Osteocyte (in vitro differentiated cells): ENCODE results near the gene IFNL4. TPM values are rescaled to one million over a fixed set of nuclear protein-coding genes. Genes with fewer than 3 reads are reported as not detected.

Experiments used
- DNase-seq: peaks from one replicate; pipeline ENCODE4 v3.0.0; 2021; ENCODE audit warnings: mixed read lengths; ENCODE audit not compliant: unreplicated experiment; ENCODE audit errors: extremely low spot score
- H3K27ac Mint-ChIP-seq: one replicate; pipeline ENCODE4 v1.8.0; 2021; ENCODE audit warnings: mild to moderate bottlenecking, mixed read lengths; ENCODE audit not compliant: unreplicated experiment
- H3K27me3 Mint-ChIP-seq: one replicate; pipeline ENCODE4 v1.8.0; 2021; ENCODE audit warnings: mixed read lengths; ENCODE audit not compliant: unreplicated experiment
- H3K36me3 Mint-ChIP-seq: one replicate; pipeline ENCODE4 v1.8.0; 2021; ENCODE audit warnings: mixed read lengths; ENCODE audit not compliant: unreplicated experiment
- H3K4me1 Mint-ChIP-seq: one replicate; pipeline ENCODE4 v1.8.0; 2021; ENCODE audit warnings: mixed read lengths; ENCODE audit not compliant: unreplicated experiment
- H3K4me3 Mint-ChIP-seq: one replicate; pipeline ENCODE4 v1.8.0; 2021; ENCODE audit warnings: mild to moderate bottlenecking, moderate library complexity, mixed read lengths; ENCODE audit not compliant: unreplicated experiment
- H3K9me3 Mint-ChIP-seq: one replicate; pipeline ENCODE4 v1.8.0; 2021; ENCODE audit warnings: mixed read lengths; ENCODE audit not compliant: unreplicated experiment
- total RNA-seq: library from RNA; stranded (reverse); gene quantifications from 2 replicates; pipeline ENCODE4 v1.2.1, GENCODE V29; 2021
- TF ChIP-seq, protein P1 (sequence below): fragments of 200-600 bp; sonication (generic); IDR thresholded peaks from 2 replicates; pipeline ENCODE4 v1.5.0; 2021; ENCODE audit warnings: antibody characterized with exemption, mild to moderate bottlenecking, moderate library complexity

Gene IFNL4
- total RNA-seq, 1 donor from 2014 or later, result not detected

DNA sequence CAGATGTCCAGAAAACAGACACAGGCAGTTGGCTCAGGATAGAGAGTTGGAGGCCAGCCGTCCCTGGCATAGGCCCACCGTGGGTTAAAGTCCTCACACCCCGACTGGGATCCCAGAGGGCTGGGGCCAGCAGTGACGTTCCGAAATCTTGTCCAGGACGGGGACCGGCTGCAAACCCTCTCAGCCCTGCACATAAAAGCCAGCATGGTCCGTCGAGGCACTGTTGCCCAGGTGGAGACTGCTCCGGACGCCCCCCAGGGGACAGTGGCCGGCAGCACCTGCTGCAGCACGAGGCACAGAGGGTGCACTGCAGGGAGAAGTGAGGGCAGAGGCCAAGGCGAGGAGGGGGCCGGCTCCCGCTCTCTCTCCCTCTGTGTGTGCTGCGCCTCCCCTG, 15.3 kb upstream of the IFNL4 start:
- TF ChIP-seq, protein P1, sequence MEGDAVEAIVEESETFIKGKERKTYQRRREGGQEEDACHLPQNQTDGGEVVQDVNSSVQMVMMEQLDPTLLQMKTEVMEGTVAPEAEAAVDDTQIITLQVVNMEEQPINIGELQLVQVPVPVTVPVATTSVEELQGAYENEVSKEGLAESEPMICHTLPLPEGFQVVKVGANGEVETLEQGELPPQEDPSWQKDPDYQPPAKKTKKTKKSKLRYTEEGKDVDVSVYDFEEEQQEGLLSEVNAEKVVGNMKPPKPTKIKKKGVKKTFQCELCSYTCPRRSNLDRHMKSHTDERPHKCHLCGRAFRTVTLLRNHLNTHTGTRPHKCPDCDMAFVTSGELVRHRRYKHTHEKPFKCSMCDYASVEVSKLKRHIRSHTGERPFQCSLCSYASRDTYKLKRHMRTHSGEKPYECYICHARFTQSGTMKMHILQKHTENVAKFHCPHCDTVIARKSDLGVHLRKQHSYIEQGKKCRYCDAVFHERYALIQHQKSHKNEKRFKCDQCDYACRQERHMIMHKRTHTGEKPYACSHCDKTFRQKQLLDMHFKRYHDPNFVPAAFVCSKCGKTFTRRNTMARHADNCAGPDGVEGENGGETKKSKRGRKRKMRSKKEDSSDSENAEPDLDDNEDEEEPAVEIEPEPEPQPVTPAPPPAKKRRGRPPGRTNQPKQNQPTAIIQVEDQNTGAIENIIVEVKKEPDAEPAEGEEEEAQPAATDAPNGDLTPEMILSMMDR, result no peak
- Mint-ChIP-seq H3K4me3 (no peak overlapping the region), H3K4me1 (no peaks in the 10 kb centered on the region), H3K27me3 (peaks cover 50% of the 10 kb centered on the region), H3K27ac (no peak overlapping the region), H3K36me3 (no peaks in the 10 kb centered on the region), H3K9me3 (no peaks in the 10 kb centered on the region)
- DNase-seq, result no peak

DNA sequence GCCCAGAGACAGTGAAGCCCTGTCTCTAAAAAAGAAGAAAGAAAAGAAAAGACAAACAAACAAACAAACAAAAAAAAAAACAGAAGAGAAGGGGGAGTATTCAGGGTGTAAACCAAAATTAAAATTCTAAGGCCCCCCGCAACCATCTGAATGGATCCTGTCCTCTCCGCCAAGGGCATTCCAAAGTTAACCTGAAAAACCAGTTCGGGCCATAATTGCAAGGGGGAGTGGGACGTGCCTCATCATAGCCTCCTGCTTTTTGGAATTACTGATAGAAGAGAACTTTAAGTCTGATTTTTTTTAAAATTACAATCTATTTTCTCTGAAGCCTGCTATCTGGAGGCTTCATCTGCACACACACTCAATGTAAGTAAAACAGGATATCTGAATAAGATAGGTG, 13.8 kb upstream of the IFNL4 start:
- Mint-ChIP-seq H3K4me1 (no peaks in the 10 kb centered on the region), H3K36me3 (no peaks in the 10 kb centered on the region), H3K27me3 (peaks cover 47% of the 10 kb centered on the region), H3K9me3 (no peaks in the 10 kb centered on the region), H3K4me3 (no peak overlapping the region), H3K27ac (no peak overlapping the region)
- TF ChIP-seq, protein P1, result no peak
- DNase-seq, result no peak

DNA sequence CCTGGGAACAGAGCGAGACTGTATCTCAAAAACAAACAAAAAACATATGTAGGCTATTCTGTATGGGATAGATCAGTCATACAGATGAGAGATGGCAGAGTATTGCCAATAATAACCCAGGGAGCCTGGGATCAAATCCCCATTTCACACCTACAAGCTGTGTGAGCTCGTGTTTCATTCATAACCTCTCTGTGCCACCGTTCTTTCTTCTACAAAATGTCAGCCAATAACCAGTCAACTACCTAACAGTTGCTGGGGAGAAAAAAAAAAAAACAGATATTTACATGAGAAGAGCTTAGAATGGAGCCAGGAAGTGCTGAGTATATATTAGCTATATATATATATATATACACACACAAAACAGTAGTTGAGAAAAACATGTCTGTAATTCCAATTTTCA, 13.0 kb upstream of the IFNL4 start:
- TF ChIP-seq, protein P1, result no peak
- Mint-ChIP-seq H3K36me3 (no peaks in the 10 kb centered on the region), H3K27ac (no peak overlapping the region), H3K4me1 (no peaks in the 10 kb centered on the region), H3K4me3 (no peak overlapping the region), H3K9me3 (no peaks in the 10 kb centered on the region), H3K27me3 (peaks cover 49% of the 10 kb centered on the region)
- no peak for DNase-seq

DNA sequence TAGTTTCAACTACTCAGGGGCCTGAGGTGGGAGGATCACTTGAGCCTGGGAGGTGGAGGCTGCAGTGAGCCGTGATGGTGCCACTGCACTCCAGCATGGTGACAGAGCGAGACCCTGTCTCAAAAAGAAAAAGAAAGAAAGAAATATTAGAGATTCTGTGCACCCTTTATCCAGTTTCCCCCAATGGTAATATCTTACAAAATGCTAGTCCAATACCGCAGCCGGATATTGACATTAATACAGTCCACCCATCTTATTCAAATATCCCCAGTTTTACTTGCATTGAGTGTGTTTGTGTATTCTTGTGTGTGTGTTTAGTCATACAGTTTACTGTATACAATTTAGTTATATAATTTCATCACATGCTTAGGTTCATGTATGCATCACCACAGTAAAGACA, 8.6 kb upstream of the IFNL4 start:
- no peaks in the 10 kb centered on the region for H3K4me1 Mint-ChIP-seq

DNA sequence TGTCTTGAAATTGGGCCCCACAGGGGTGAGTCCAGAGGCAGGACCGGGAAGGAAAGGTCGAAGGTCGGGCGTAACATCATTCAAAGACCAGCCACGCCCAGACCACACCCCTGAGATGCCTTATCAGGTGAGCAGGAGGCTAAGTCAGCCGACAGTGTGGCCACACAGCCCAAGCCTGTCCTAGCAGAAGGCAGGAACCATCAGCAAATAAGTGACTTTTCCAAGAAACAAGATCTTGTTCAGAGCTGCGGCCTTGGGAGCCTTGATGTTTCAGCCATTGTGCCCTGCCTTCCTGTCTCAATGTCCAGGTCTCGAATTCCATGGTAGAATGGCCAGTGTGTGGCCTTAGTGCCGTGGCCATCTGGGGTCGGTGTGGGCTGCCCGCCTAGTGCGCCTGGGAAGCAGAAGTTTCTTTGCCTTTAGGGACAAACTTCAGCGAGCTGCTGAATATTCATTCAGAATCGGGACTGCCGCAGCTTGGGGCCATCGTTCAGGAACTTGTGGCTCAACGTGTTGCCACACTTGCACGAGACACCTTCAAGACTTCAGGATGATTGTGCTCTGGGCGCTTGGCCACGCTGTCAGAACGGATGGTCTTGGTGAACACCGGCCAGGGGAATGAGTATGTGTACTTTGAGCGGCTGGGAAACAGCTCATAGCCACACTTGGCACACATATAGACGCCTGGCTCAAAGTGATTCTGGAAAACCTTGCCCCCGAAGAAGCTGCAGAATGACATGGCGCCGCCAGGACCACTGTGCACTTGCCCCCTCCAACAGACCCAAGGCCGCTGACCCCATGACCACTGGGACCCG, 6.1 kb upstream of the IFNL4 start:
- Mint-ChIP-seq H3K9me3 (no peaks in the 10 kb centered on the region), H3K4me1 (no peaks in the 10 kb centered on the region), H3K36me3 (no peaks in the 10 kb centered on the region), H3K27ac (no peak overlapping the region), H3K27me3 (peaks cover 57% of the 10 kb centered on the region), H3K4me3 (no peak overlapping the region)
- TF ChIP-seq, protein P1, result no peak
- no peak for DNase-seq

More for the DNA sequence above, 8.6 kb upstream of the IFNL4 start:
- no peak overlapping the region for H3K4me3 Mint-ChIP-seq
- DNase-seq, result no peak
- H3K27me3 Mint-ChIP-seq, result peaks cover 48% of the 10 kb centered on the region
- H3K9me3 Mint-ChIP-seq, result no peaks in the 10 kb centered on the region
- no peak overlapping the region for H3K27ac Mint-ChIP-seq
- no peaks in the 10 kb centered on the region for H3K36me3 Mint-ChIP-seq
- TF ChIP-seq, protein P1, result no peak
